ENCODE data around the gene BACE2.

- TF ChIP-seq CTCF (IDR thresholded peaks at IDR 0.05) (no peak), POLR2A (IDR thresholded peaks at IDR 0.05) (no peak)
Measured at GRCh38 chr21:41139275-41139674, 28.7 kb upstream of the BACE2 start.
